HEK293 (cell line): ENCODE measurements around the gene CCDC110.

Experiments
- CTCF ChIA-PET: fragments of 350-600 bp; formaldehyde crosslinking; extraction: SDS; loops from one replicate; lab custom pipeline; 2021; ENCODE audit warnings: antibody characterized with exemption; lab: Yijun Ruan, JAX
- POLR2A ChIA-PET: fragments of 300-600 bp; formaldehyde crosslinking; extraction: SDS; loops from one replicate; lab custom pipeline; 2020; ENCODE audit warnings: antibody characterized with exemption, inconsistent platforms; lab: Yijun Ruan, JAX
- H3K27ac ChIP-seq: fragments of 200-500 bp; sonication (Bioruptor generic); 2 replicates; pipeline ENCODE4 v1.5.1; 2014; ENCODE audit warnings: low read depth, low read length, control low read depth, inconsistent platforms; ENCODE audit errors: extremely low read depth
- H3K36me3 ChIP-seq, 2 experiments: fragments of 200-500 bp in 1 of 2; sonication (Bioruptor generic) in 1 of 2; 1 replicate in 1 of 2; 2 replicates in 1 of 2; pipeline ENCODE4 v1.5.1; 2014 to 2017; ENCODE audit warnings: inconsistent platforms in 2 of 2, low read length in 2 of 2; ENCODE audit not compliant: control insufficient read depth in 2 of 2, insufficient read depth in 1 of 2
- H3K4me1 ChIP-seq: fragments of 200-500 bp; sonication (Bioruptor generic); 2 replicates; pipeline ENCODE4 v1.5.1; 2014; ENCODE audit warnings: mild to moderate bottlenecking, low read length, inconsistent platforms; ENCODE audit not compliant: control insufficient read depth, insufficient read depth
- H3K4me3 ChIP-seq: 2 replicates; pipeline ENCODE4 v1.5.1; 2011; ENCODE audit warnings: low read depth, mild to moderate bottlenecking, control low read depth, low read length, moderate library complexity
- H3K9me3 ChIP-seq: fragments of 200-500 bp; sonication (Bioruptor generic); 2 replicates; pipeline ENCODE4 v1.5.1; 2014; ENCODE audit warnings: low read depth, low read length, inconsistent platforms; ENCODE audit not compliant: control insufficient read depth, insufficient read depth
- HOXC10 ChIP-seq: sonication (generic); formaldehyde crosslinking; IDR thresholded peaks from 2 replicates; pipeline ENCODE4 v1.8.1; 2023; ENCODE audit warnings: mild to moderate bottlenecking, missing genetic modification reagents
- KLF1 ChIP-seq: fragments of 450-650 bp; formaldehyde crosslinking; IDR thresholded peaks from 2 replicates; pipeline ENCODE4 v1.5.1; 2016; ENCODE audit warnings: missing biosample characterization, missing genetic modification characterization
- PRDM1 ChIP-seq: fragments of 450-650 bp; formaldehyde crosslinking; IDR thresholded peaks from 2 replicates; pipeline ENCODE4; 2016; ENCODE audit warnings: missing biosample characterization, missing genetic modification characterization
- SP7 ChIP-seq: fragments of 450-650 bp; formaldehyde crosslinking; IDR thresholded peaks from 2 replicates; pipeline ENCODE4 v1.5.1; 2016; ENCODE audit warnings: missing biosample characterization, missing genetic modification characterization
- ZNF132 ChIP-seq: fragments of 450-650 bp; formaldehyde crosslinking; IDR thresholded peaks from 2 replicates; pipeline ENCODE4 v1.5.1; 2017; ENCODE audit warnings: missing biosample characterization, missing genetic modification characterization, borderline replicate concordance
- ZNF133 ChIP-seq: fragments of 450-650 bp; formaldehyde crosslinking; IDR thresholded peaks from 2 replicates; pipeline ENCODE4 v1.5.1; 2016; ENCODE audit warnings: missing biosample characterization, missing genetic modification characterization
- ZNF157 ChIP-seq: fragments of 450-650 bp; formaldehyde crosslinking; IDR thresholded peaks from 2 replicates; pipeline ENCODE4 v1.5.1; 2016; ENCODE audit warnings: missing biosample characterization, missing genetic modification characterization
- ZNF202 ChIP-seq: fragments of 450-650 bp; formaldehyde crosslinking; IDR thresholded peaks from 2 replicates; pipeline ENCODE4 v1.5.1; 2016; ENCODE audit warnings: missing biosample characterization, missing genetic modification characterization, borderline replicate concordance
- ZNF24 ChIP-seq: fragments of 450-650 bp; formaldehyde crosslinking; IDR thresholded peaks from 2 replicates; pipeline ENCODE4 v1.5.1; 2016; ENCODE audit warnings: missing biosample characterization, missing genetic modification characterization
- ZNF473 ChIP-seq: fragments of 450-650 bp; formaldehyde crosslinking; IDR thresholded peaks from 2 replicates; pipeline ENCODE4 v1.5.1; 2017; ENCODE audit warnings: missing biosample characterization, missing genetic modification characterization
- ZNF48 ChIP-seq: fragments of 450-650 bp; formaldehyde crosslinking; IDR thresholded peaks from 2 replicates; pipeline ENCODE4 v1.5.1; 2016; ENCODE audit warnings: missing biosample characterization, missing genetic modification characterization
- ZNF560 ChIP-seq: fragments of 450-650 bp; formaldehyde crosslinking; IDR thresholded peaks from 2 replicates; pipeline ENCODE4 v1.5.1; 2017; ENCODE audit warnings: missing biosample characterization, missing genetic modification characterization, borderline replicate concordance
- ZNF629 ChIP-seq: fragments of 450-650 bp; formaldehyde crosslinking; IDR thresholded peaks from 2 replicates; pipeline ENCODE4 v1.5.1; 2017; ENCODE audit warnings: missing biosample characterization, missing genetic modification characterization
- ZNF658 ChIP-seq: fragments of 450-650 bp; formaldehyde crosslinking; IDR thresholded peaks from 2 replicates; pipeline ENCODE4; 2016; ENCODE audit warnings: missing biosample characterization, missing genetic modification characterization
- ZNF660 ChIP-seq: fragments of 450-650 bp; IDR thresholded peaks from 2 replicates; pipeline ENCODE4 v1.5.1; 2018; ENCODE audit warnings: missing biosample characterization, mild to moderate bottlenecking, missing genetic modification characterization
- ZNF664 ChIP-seq: fragments of 450-650 bp; formaldehyde crosslinking; IDR thresholded peaks from 2 replicates; pipeline ENCODE4 v1.5.1; 2016; ENCODE audit warnings: missing biosample characterization, missing genetic modification characterization
- ZNF792 ChIP-seq: fragments of 450-650 bp; formaldehyde crosslinking; IDR thresholded peaks from 2 replicates; pipeline ENCODE4 v1.5.1; 2016; ENCODE audit warnings: missing biosample characterization, missing genetic modification characterization
- TF ChIP-seq, protein P1 (sequence below): fragments of 450-650 bp; formaldehyde crosslinking; IDR thresholded peaks from 2 replicates; pipeline ENCODE4 v1.5.1; 2016; ENCODE audit warnings: missing biosample characterization, missing genetic modification characterization, low read depth
- TF ChIP-seq, protein P2 (sequence below): fragments of 450-650 bp; formaldehyde crosslinking; IDR thresholded peaks from 2 replicates; pipeline ENCODE4 v1.5.1; 2016; ENCODE audit warnings: missing biosample characterization, missing genetic modification characterization
- TF ChIP-seq, protein P3 (sequence below): fragments of 450-650 bp; formaldehyde crosslinking; IDR thresholded peaks from 2 replicates; pipeline ENCODE4 v1.5.1; 2017; ENCODE audit warnings: missing biosample characterization, missing genetic modification characterization

CCDC110 gene

DNA sequence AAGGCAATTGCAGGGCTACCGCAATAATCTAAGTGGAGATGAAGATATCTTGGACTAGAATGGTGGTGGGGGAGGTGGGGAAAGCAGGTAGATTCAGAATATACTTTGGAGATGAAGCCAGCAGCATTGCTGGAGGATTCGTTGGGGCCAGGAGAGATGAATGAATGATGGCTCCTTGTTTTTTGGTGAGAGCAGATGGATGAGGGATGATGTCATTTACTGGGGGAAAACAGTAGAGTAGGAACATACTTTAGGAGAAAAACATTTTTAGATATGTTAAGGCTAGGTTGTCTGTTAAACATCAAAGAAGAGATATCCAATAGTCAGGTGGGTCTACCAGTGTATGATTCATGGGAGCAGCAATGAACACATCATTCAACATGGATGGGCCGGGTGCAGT, 5.8 kb downstream of the CCDC110 start:
- H3K36me3 ChIP-seq, result no peaks in the 10 kb centered on the region
- ChIA-PET CTCF (no interaction called here), POLR2A (no interaction called here)
- H3K9me3 ChIP-seq, result no peaks in the 10 kb centered on the region
- H3K4me1 ChIP-seq, result 0 out of 2 replicates have a peak, but pooled peaks cover 3% of the 10 kb centered on the region
- H3K27ac ChIP-seq, result no peak overlapping the region
- no peak for TF ChIP-seq ZNF473
- TF ChIP-seq, protein P1, sequence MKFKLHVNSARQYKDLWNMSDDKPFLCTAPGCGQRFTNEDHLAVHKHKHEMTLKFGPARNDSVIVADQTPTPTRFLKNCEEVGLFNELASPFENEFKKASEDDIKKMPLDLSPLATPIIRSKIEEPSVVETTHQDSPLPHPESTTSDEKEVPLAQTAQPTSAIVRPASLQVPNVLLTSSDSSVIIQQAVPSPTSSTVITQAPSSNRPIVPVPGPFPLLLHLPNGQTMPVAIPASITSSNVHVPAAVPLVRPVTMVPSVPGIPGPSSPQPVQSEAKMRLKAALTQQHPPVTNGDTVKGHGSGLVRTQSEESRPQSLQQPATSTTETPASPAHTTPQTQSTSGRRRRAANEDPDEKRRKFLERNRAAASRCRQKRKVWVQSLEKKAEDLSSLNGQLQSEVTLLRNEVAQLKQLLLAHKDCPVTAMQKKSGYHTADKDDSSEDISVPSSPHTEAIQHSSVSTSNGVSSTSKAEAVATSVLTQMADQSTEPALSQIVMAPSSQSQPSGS, result peak; percentile 74
- no peak overlapping the region for H3K4me3 ChIP-seq

DNA sequence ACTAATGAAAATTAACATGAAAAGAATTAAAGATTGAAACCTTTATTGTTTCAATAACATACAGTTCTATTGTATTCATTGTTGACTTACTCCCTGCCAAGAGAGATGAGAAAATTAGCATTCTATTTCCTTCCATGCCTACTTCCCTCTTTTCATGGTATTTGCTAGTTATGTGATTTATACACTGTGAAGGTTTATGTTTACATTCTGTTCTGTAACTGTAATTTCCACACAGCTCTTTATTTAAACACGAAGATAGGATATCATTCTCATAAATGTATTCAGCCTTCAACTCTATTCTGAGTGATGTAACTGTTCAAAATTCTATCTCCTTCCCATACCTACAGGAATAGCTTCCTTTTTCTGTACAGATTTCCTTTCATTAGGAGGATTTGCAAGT, 6.6 kb downstream of the CCDC110 start:
- Histone ChIP-seq H3K9me3 (no peaks in the 10 kb centered on the region), H3K4me3 (no peak overlapping the region), H3K36me3 (no peaks in the 10 kb centered on the region), H3K4me1 (0 out of 2 replicates have a peak, but pooled peaks cover 3% of the 10 kb centered on the region), H3K27ac (no peak overlapping the region)
- CTCF ChIA-PET, result interaction anchor here (0.6 kb wide), 1 partner anchor 190 kb away, joined by 3 read pairs; no protein-coding TSS in a partner anchor
- TF ChIP-seq SP7 (tag by site-specific recombination) (no peak), ZNF48 (tag by site-specific recombination) (no peak)
- POLR2A ChIA-PET, result no interaction called here

DNA sequence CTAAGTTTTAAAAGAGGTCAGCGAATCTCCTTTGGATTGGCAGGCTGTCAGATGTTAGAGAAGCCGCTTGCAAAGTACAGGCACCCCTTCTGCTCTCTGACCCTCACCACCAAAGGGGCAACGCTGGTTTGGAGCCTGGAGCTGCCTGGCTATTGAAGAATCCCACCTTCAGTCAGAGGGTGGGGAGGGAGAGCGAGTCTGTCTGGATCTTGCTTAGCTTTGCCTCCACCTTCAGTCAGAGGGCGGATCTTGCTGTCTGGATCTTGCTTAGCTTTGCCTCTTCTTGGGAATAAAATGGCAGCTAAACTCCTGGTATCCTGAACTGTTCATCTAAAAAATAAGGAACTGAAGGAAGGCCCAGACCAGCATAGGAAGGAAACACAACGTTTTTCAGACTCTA, 7.3 kb downstream of the CCDC110 start:
- no peaks in the 10 kb centered on the region for H3K36me3 ChIP-seq
- no peak overlapping the region for H3K4me3 ChIP-seq
- POLR2A ChIA-PET, result no interaction called here
- H3K27ac ChIP-seq, result no peak overlapping the region
- CTCF ChIA-PET, result interaction anchor here (0.6 to 0.7 kb wide), 2 partner anchors 189 to 675 kb away, joined by 3 read pairs; no protein-coding TSS in a partner anchor
- TF ChIP-seq ZNF157 (tag by site-specific recombination), result no peak
- no peak for TF ChIP-seq ZNF629 (tag by site-specific recombination)
- TF ChIP-seq, protein P2, sequence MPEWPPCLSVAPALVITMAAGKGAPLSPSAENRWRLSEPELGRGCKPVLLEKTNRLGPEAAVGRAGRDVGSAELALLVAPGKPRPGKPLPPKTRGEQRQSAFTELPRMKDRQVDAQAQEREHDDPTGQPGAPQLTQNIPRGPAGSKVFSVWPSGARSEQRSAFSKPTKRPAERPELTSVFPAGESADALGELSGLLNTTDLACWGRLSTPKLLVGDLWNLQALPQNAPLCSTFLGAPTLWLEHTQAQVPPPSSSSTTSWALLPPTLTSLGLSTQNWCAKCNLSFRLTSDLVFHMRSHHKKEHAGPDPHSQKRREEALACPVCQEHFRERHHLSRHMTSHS (tag by site-specific recombination), result no peak
- no peak for TF ChIP-seq ZNF560 (tag by site-specific recombination)
- no peak for TF ChIP-seq KLF1 (tag by site-specific recombination)
- TF ChIP-seq HOXC10 (CRISPR knock-in tag), result no peak
- no peak for TF ChIP-seq ZNF792
- no peak for TF ChIP-seq ZNF664
- no peak for TF ChIP-seq ZNF24 (tag by site-specific recombination)
- TF ChIP-seq ZNF132, result no peak
- TF ChIP-seq ZNF660 (tag by site-specific recombination), result no peak
- no peak for TF ChIP-seq ZNF202 (tag by site-specific recombination)
- TF ChIP-seq ZNF133 (tag by site-specific recombination), result no peak
- no peak for TF ChIP-seq ZNF658 (tag by site-specific recombination)
- TF ChIP-seq, protein P3, sequence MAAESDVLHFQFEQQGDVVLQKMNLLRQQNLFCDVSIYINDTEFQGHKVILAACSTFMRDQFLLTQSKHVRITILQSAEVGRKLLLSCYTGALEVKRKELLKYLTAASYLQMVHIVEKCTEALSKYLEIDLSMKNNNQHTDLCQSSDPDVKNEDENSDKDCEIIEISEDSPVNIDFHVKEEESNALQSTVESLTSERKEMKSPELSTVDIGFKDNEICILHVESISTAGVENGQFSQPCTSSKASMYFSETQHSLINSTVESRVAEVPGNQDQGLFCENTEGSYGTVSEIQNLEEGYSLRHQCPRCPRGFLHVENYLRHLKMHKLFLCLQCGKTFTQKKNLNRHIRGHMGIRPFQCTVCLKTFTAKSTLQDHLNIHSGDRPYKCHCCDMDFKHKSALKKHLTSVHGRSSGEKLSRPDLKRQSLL (tag by site-specific recombination), result no peak
- TF ChIP-seq PRDM1 (tag by site-specific recombination), result no peak
- TF ChIP-seq, all 188 proteins: peak for 0
- H3K9me3 ChIP-seq, result no peaks in the 10 kb centered on the region
- H3K4me1 ChIP-seq, result no peaks in the 10 kb centered on the region
